ENCODE measurements around the gene DAAM2. TPM values are rescaled to one million over a fixed set of nuclear protein-coding genes. Genes with fewer than 3 reads are reported as not detected.

The DAAM2 gene
- total RNA-seq, 2 experiments from 2014 or later: not detected

DNA sequence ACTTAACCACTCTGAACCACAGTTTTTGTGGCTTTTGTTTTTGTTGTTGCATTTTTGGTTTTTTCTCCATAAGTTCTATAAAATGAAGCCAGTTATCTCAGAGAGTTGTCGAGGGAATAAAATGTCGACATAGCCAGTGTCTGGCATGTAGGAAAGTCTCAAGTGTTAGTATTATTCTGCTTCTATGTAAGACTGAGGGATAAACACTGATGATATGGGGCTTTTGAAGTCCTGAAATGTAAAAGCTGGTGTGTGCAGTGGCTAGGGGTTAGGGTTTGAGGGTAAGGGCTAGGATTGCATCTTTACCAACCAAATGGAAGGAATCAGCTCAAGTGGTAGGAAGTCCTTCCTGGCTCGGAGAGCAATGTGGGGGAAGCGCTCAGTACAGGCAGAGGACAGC, 59.2 kb downstream of the DAAM2 start:
- Mint-ChIP-seq H3K36me3 (ENCODE audit: low read depth) (no peaks in the 10 kb centered on the region), H3K9me3 (no peaks in the 10 kb centered on the region), H3K27ac (no peak overlapping the region), H3K4me3 (no peak overlapping the region), H3K27me3 (peaks cover 15% of the 10 kb centered on the region), H3K4me1 (ENCODE audit: low read depth) (no peaks in the 10 kb centered on the region)
- intact Hi-C loops (cut with DNase I, micrococcal nuclease): no loop called here
- Histone ChIP-seq H3K9me3 (ENCODE audit: control insufficient read depth in 1 of 2, insufficient read depth in 1 of 2, low read length in 2 of 2) (peaks cover 0 to 7% of the 10 kb centered on the region in 2 experiments), H3K36me3 (ENCODE audit: insufficient read depth, low read length) (no peaks in the 10 kb centered on the region), H3K27me3 (ENCODE audit: control insufficient read depth in 1 of 2, insufficient read depth in 2 of 2, low read length in 2 of 2) (peaks cover 0 to 1% of the 10 kb centered on the region in 2 experiments), H3K4me3 (ENCODE audit: low read length) (no peak overlapping the region), H3K27ac (ENCODE audit: low read depth in 1 of 2, low read length in 2 of 2) (no peak overlapping the region), H3K4me1 (ENCODE audit: insufficient read depth, low read length) (no peaks in the 10 kb centered on the region)
- ChIA-PET POLR2A (no interaction called here), CTCF (no interaction called here)
- TF ChIP-seq, protein P1, sequence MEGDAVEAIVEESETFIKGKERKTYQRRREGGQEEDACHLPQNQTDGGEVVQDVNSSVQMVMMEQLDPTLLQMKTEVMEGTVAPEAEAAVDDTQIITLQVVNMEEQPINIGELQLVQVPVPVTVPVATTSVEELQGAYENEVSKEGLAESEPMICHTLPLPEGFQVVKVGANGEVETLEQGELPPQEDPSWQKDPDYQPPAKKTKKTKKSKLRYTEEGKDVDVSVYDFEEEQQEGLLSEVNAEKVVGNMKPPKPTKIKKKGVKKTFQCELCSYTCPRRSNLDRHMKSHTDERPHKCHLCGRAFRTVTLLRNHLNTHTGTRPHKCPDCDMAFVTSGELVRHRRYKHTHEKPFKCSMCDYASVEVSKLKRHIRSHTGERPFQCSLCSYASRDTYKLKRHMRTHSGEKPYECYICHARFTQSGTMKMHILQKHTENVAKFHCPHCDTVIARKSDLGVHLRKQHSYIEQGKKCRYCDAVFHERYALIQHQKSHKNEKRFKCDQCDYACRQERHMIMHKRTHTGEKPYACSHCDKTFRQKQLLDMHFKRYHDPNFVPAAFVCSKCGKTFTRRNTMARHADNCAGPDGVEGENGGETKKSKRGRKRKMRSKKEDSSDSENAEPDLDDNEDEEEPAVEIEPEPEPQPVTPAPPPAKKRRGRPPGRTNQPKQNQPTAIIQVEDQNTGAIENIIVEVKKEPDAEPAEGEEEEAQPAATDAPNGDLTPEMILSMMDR (IDR thresholded peaks at IDR 0.05): no peak
- DNase-seq (no peak), ATAC-seq (ENCODE audit: poor library complexity) (no peak)

DNA sequence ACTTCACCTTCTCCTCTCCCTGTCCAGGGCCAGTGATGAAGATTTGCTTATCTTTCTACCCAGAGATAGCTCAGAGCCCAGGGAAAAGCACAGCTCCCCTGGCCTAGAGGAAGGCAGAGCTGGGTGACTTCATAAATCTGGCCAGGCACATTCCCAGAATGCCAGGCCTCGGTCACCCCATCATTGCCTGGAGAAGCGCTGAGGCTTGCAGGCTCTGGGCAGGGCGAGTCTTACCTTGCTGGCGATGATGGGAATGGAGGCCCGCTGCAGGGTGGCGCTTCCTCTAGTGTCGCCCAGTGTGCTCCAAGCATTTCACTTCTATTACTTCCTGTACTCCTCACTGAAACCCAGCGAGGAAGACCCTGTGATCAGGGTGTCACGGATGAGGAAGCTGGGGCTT, 60.1 kb downstream of the DAAM2 start:
- TF ChIP-seq, protein P1 (IDR thresholded peaks at IDR 0.05): no peak
- DNase-seq: no peak
- Histone ChIP-seq H3K9me3 (ENCODE audit: control insufficient read depth in 1 of 2, insufficient read depth in 1 of 2, low read length in 2 of 2) (peaks cover 0 to 2% of the 10 kb centered on the region in 2 experiments), H3K4me1 (ENCODE audit: insufficient read depth, low read length) (no peaks in the 10 kb centered on the region), H3K36me3 (ENCODE audit: insufficient read depth, low read length) (no peaks in the 10 kb centered on the region), H3K27me3 (ENCODE audit: control insufficient read depth in 1 of 2, insufficient read depth in 2 of 2, low read length in 2 of 2) (peaks cover 0 to 3% of the 10 kb centered on the region in 2 experiments), H3K27ac (ENCODE audit: low read depth in 1 of 2, low read length in 2 of 2) (no peak overlapping the region), H3K4me3 (ENCODE audit: low read length) (no peak overlapping the region)
- ATAC-seq (ENCODE audit: poor library complexity): no peak
- ChIA-PET POLR2A (no interaction called here), CTCF (no interaction called here)
- Mint-ChIP-seq H3K27ac (no peak overlapping the region), H3K4me1 (ENCODE audit: low read depth) (no peaks in the 10 kb centered on the region), H3K4me3 (no peak overlapping the region), H3K9me3 (no peaks in the 10 kb centered on the region), H3K27me3 (peaks cover 22% of the 10 kb centered on the region), H3K36me3 (ENCODE audit: low read depth) (no peaks in the 10 kb centered on the region)
- intact Hi-C loops (cut with DNase I, micrococcal nuclease): no loop called here

DNA sequence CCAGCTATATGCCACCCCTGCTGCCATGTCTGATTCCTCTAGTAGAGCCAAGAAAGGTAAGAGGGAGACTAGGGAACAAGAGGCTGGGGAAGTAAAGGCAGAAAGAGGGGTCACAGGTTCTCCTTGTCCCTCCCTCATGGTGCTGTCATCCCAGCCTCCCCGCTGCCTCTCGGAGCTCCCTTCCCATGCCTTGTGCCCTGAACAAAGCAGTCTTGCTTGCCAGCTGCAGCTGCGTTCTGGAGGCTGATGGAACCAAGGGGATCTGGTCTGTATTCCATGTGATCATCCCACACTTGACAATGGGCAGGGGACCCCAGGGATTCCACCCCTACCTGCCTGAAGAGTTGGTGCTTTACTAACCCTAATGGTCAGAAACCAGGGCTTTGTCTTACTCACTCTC, 61.4 kb downstream of the DAAM2 start:
- TF ChIP-seq, protein P1 (IDR thresholded peaks at IDR 0.05): no peak
- intact Hi-C loops (cut with DNase I, micrococcal nuclease): no loop called here
- ATAC-seq (ENCODE audit: poor library complexity) (no peak), DNase-seq (no peak)
- no peaks in the 10 kb centered on the region for H3K4me1 Mint-ChIP-seq (ENCODE audit: low read depth)
- H3K4me1 ChIP-seq (ENCODE audit: insufficient read depth, low read length): no peaks in the 10 kb centered on the region
- peaks cover 0 to 3% of the 10 kb centered on the region in 2 experiments for H3K27me3 ChIP-seq (ENCODE audit: control insufficient read depth in 1 of 2, insufficient read depth in 2 of 2, low read length in 2 of 2)
- H3K4me3 Mint-ChIP-seq: no peak overlapping the region
- no peak overlapping the region for H3K27ac ChIP-seq (ENCODE audit: low read depth in 1 of 2, low read length in 2 of 2)
- H3K36me3 Mint-ChIP-seq (ENCODE audit: low read depth): no peaks in the 10 kb centered on the region
- H3K9me3 ChIP-seq (ENCODE audit: control insufficient read depth in 1 of 2, insufficient read depth in 1 of 2, low read length in 2 of 2): no peaks in the 10 kb centered on the region
- ChIA-PET POLR2A (no interaction called here), CTCF (no interaction called here)
- H3K27me3 Mint-ChIP-seq: peaks cover 28% of the 10 kb centered on the region
- no peaks in the 10 kb centered on the region for H3K9me3 Mint-ChIP-seq
- no peaks in the 10 kb centered on the region for H3K36me3 ChIP-seq (ENCODE audit: insufficient read depth, low read length)
- H3K4me3 ChIP-seq (ENCODE audit: low read length): no peak overlapping the region
- H3K27ac Mint-ChIP-seq: no peak overlapping the region
